ENCODE measurements around the gene ADAMTS7. TPM values are rescaled to one million over a fixed set of nuclear protein-coding genes. Genes with fewer than 3 reads are reported as not detected.
"Not testable (repeated sequence)": the region's sequence is repeated elsewhere in the genome, so short reads cannot be mapped to it uniquely, and the experiment has no call there.

Gene ADAMTS7
- total RNA-seq, 5 donors from 2014 or later (not counting 1 experiment from before 2014, with no cell fraction given), result 0.79 to 2.3 (median 1.0) TPM; not detected in 2

DNA sequence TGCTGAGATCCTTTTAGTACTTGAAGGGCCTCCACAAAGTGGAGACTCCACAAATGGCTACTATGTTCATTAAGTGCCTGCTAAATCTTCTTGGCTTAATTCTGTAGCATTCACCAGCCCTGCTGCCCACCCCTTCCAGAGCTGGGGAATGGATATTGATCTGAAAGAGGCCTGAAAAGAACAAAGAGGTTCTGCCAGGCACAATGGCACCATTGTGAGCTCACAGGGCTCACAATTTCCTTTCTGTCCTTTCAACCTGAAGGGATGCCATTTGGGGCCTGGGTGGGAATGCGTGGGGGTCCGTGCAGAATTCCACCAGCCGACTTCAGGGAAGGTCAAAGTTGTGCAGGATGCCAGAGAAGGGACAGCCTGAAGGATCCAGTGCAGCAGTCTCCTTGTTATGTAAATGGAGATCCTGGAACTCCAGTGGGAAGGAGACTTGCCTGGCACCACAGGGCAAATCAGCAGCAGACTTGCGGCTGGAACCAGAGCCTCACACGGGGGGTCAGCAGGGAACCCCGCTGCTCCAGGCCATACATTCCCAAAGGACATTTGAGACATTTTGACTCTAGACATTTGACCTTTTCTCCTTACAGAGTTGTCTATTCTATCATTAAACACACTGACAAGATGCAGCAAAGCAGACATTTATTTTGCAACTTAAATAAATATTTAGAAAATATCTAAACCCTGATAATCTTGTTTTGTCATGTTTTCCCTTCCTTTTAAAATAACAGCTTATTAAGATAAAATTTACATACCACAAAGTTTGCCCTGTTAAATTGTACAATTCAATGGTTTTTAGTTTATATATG is 39.9 kb upstream of the ADAMTS7 start:
- Mint-ChIP-seq H3K9me3 (no peaks in the 10 kb centered on the region), H3K27me3 (peaks cover 2 to 3% of the 10 kb centered on the region in 2 donors), H3K4me3 (no peak overlapping the region), H3K27ac (no peak overlapping the region), H3K4me1 (no peaks in the 10 kb centered on the region), H3K36me3 (no peaks in the 10 kb centered on the region)
- ChIA-PET POLR2A (no interaction called here), CTCF (no interaction called here)
- Histone ChIP-seq H3K27me3 (replicated peaks in 1 of 2; ENCODE audit: control insufficient read depth in 2 of 2, extremely low read depth in 1 of 2, insufficient read depth in 2 of 2, low read length in 1 of 2) (peaks cover 0 to 15% of the 10 kb centered on the region in 2 experiments), H3K9me3 (no peaks in the 10 kb centered on the region), H3K27ac (ENCODE audit: low read length) (no peak overlapping the region), H3K4me1 (ENCODE audit: control insufficient read depth in 1 of 2, extremely low read depth in 1 of 2, insufficient read depth in 2 of 2, low read length in 2 of 2) (no peaks in the 10 kb centered on the region), H3K36me3 (ENCODE audit: control insufficient read depth in 2 of 2, extremely low read depth in 1 of 2, insufficient read depth in 1 of 2, low read length in 1 of 2) (no peaks in the 10 kb centered on the region), H3K4me3 (ENCODE audit: control insufficient read depth in 1 of 2, extremely low read depth in 1 of 2, low read length in 1 of 2) (no peak overlapping the region)
- 72% methylated on average over 6 of the region's 6 CpGs for WGBS (ENCODE audit: insufficient coverage)
- no peak for ATAC-seq (replicated peaks in 1 of 4)
- no peak for DNase-seq

DNA sequence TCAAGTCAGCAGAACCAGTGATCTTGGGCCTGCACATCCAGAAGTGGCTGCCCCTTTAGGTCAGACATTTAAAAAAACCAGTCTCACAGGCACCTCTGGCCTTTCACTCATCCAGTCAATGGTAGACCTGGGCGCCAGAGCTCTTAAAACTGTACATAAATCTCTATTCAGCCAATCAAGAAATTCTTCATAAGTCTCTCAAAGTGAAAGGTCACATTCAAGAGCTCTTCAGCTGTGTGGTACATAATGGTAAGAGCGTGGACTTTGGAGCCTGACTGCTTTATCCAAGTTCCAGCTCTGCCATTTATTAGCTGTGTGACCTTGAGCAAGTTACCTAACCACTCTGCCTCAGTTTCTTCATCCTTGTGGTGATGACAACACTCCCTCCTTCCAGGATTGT is 39.1 kb upstream of the ADAMTS7 start:
- H3K9me3 ChIP-seq, result no peaks in the 10 kb centered on the region
- Mint-ChIP-seq H3K27ac (no peak overlapping the region), H3K36me3 (no peaks in the 10 kb centered on the region), H3K4me1 (no peaks in the 10 kb centered on the region), H3K4me3 (no peak overlapping the region), H3K27me3 (peaks cover 2 to 3% of the 10 kb centered on the region in 2 donors), H3K9me3 (no peaks in the 10 kb centered on the region)
- H3K27me3 ChIP-seq (replicated peaks in 1 of 2; ENCODE audit: control insufficient read depth in 2 of 2, extremely low read depth in 1 of 2, insufficient read depth in 2 of 2, low read length in 1 of 2), result peaks cover 0 to 15% of the 10 kb centered on the region in 2 experiments
- H3K4me3 ChIP-seq (ENCODE audit: control insufficient read depth in 1 of 2, extremely low read depth in 1 of 2, low read length in 1 of 2), result no peak overlapping the region
- ChIA-PET CTCF (no interaction called here), POLR2A (no interaction called here)
- ATAC-seq (replicated peaks in 1 of 4) (no peak), DNase-seq (no peak)
- H3K4me1 ChIP-seq (ENCODE audit: control insufficient read depth in 1 of 2, extremely low read depth in 1 of 2, insufficient read depth in 2 of 2, low read length in 2 of 2), result no peaks in the 10 kb centered on the region
- WGBS (ENCODE audit: insufficient coverage), result no CpG with 5 or more reads among the region's 2 CpGs
- no peak overlapping the region for H3K27ac ChIP-seq (ENCODE audit: low read length)
- H3K36me3 ChIP-seq (ENCODE audit: control insufficient read depth in 2 of 2, extremely low read depth in 1 of 2, insufficient read depth in 1 of 2, low read length in 1 of 2), result no peaks in the 10 kb centered on the region

DNA sequence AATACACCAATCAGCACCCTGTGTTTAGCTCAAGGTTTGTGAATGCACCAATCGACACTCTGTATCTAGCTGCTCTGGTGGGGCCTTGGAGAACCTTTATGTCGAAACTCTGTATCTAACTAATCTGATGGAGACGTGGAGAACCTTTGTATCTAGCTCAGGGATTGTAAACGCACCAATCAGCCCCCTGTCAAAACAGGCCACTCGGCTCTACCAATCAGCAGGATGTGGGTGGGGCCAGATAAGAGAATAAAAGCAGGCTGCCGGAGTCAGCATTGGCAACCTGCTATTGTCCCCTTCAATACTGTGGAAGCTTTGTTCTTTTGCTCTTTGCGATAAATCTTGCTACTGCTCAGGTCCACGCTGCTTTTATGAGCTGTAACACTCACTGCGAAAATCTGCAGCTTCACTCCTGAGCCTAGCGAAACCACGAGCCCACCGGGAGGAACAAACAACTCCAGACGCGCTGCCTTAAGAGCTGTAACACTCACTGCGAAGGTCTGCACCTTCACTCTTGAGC is 36.2 kb upstream of the ADAMTS7 start:
- 65% methylated on average over 12 of the region's 15 CpGs for WGBS (ENCODE audit: insufficient coverage)
- H3K4me3 ChIP-seq (ENCODE audit: control insufficient read depth in 1 of 2, extremely low read depth in 1 of 2, low read length in 1 of 2); CTCF ChIA-PET; ATAC-seq (replicated peaks in 1 of 4); H3K4me1 Mint-ChIP-seq; H3K27ac ChIP-seq (ENCODE audit: low read length); H3K9me3 Mint-ChIP-seq; H3K9me3 ChIP-seq; H3K27me3 ChIP-seq (replicated peaks in 1 of 2; ENCODE audit: control insufficient read depth in 2 of 2, extremely low read depth in 1 of 2, insufficient read depth in 2 of 2, low read length in 1 of 2); DNase-seq; H3K4me3 Mint-ChIP-seq; H3K27ac Mint-ChIP-seq; H3K27me3 Mint-ChIP-seq; POLR2A ChIA-PET; H3K36me3 Mint-ChIP-seq; H3K36me3 ChIP-seq (ENCODE audit: control insufficient read depth in 2 of 2, extremely low read depth in 1 of 2, insufficient read depth in 1 of 2, low read length in 1 of 2); H3K4me1 ChIP-seq (ENCODE audit: control insufficient read depth in 1 of 2, extremely low read depth in 1 of 2, insufficient read depth in 2 of 2, low read length in 2 of 2): not testable (repeated sequence)

DNA sequence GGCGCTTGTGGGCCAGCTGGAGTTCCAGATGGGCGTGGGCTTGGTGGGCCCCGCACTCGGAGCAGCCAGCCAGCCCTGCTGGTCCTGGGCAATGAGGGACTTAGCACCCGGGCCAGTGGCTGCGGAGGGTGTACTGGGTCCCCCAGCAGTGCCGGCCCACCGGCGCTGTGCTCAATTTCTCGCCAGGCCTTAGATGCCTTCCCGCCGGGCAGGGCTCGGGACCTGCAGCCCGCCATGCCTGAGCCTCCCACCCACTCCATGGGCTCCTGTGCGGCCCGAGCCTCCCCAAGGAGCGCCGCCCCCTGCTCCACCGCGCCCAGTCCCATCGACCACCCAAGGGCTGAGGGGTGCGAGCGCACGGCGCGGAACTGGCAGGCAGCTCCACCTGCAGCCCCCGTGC is 35.6 kb upstream of the ADAMTS7 start:
- H3K27me3 Mint-ChIP-seq; H3K4me3 Mint-ChIP-seq; H3K9me3 Mint-ChIP-seq; H3K4me1 Mint-ChIP-seq; H3K36me3 ChIP-seq (ENCODE audit: control insufficient read depth in 2 of 2, extremely low read depth in 1 of 2, insufficient read depth in 1 of 2, low read length in 1 of 2); H3K4me1 ChIP-seq (ENCODE audit: control insufficient read depth in 1 of 2, extremely low read depth in 1 of 2, insufficient read depth in 2 of 2, low read length in 2 of 2); ATAC-seq (replicated peaks in 1 of 4); H3K4me3 ChIP-seq (ENCODE audit: control insufficient read depth in 1 of 2, extremely low read depth in 1 of 2, low read length in 1 of 2); CTCF ChIA-PET; DNase-seq; H3K27ac Mint-ChIP-seq; POLR2A ChIA-PET; H3K9me3 ChIP-seq; H3K27me3 ChIP-seq (replicated peaks in 1 of 2; ENCODE audit: control insufficient read depth in 2 of 2, extremely low read depth in 1 of 2, insufficient read depth in 2 of 2, low read length in 1 of 2); H3K27ac ChIP-seq (ENCODE audit: low read length); H3K36me3 Mint-ChIP-seq: not testable (repeated sequence)
- 97% methylated on average over 4 of the region's 27 CpGs for WGBS (ENCODE audit: insufficient coverage)

DNA sequence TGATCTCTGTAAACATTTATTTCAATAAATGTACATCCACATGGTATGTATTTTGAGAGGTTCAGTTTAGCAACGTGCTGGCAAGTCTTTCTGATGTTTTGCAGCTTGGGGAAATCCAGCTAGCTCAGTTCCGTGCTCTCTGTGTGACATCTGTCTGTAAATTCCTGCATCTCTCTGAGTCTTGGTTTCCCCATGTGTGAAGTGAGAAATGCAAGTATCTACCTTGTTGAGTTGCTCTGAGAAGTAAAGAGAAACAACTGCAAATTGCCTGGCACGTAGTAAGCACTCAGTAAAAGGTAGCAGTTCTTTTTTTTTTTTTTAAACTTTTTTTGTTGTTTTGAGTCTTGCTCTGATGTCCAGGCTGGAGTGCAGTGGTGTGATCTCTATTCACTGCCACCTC is 31.3 kb upstream of the ADAMTS7 start:
- Mint-ChIP-seq H3K9me3 (no peaks in the 10 kb centered on the region), H3K27ac (no peak overlapping the region), H3K4me1 (no peaks in the 10 kb centered on the region), H3K4me3 (no peak overlapping the region), H3K36me3 (no peaks in the 10 kb centered on the region), H3K27me3 (peaks cover 0 to 4% of the 10 kb centered on the region in 2 donors)
- Histone ChIP-seq H3K27ac (ENCODE audit: low read length) (no peak overlapping the region), H3K27me3 (replicated peaks in 1 of 2; ENCODE audit: control insufficient read depth in 2 of 2, extremely low read depth in 1 of 2, insufficient read depth in 2 of 2, low read length in 1 of 2) (no peaks in the 10 kb centered on the region), H3K4me3 (ENCODE audit: control insufficient read depth in 1 of 2, extremely low read depth in 1 of 2, low read length in 1 of 2) (no peak overlapping the region), H3K36me3 (ENCODE audit: control insufficient read depth in 2 of 2, extremely low read depth in 1 of 2, insufficient read depth in 1 of 2, low read length in 1 of 2) (no peaks in the 10 kb centered on the region), H3K4me1 (ENCODE audit: control insufficient read depth in 1 of 2, extremely low read depth in 1 of 2, insufficient read depth in 2 of 2, low read length in 2 of 2) (no peaks in the 10 kb centered on the region), H3K9me3 (no peaks in the 10 kb centered on the region)
- WGBS (ENCODE audit: insufficient coverage), result 40% methylated on average over 1 of the region's 3 CpGs
- ATAC-seq (replicated peaks in 1 of 4) (no peak), DNase-seq (no peak)
- POLR2A ChIA-PET, result no interaction called here
- CTCF ChIA-PET, result no interaction called here

DNA sequence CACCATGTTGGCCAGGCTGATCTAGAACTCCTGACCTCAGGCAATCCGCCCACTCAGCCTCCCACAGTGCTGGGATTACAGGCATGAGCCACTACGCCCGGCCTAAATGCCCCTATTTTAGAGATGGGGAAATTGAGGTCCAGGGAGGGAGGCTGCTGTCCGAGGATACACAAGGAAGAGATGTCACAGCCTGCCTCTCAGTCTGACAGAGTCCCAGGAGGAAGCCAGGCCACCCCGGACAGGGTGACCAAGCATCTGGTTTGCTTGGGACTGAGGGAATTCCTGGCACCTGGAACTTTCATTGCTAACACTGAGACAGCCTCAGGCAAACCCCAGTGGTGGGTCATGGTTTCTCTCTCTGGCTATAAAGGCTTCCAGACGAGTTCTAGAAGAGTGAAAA is 30.6 kb upstream of the ADAMTS7 start:
- CTCF ChIA-PET, result no interaction called here
- Mint-ChIP-seq H3K9me3 (no peaks in the 10 kb centered on the region), H3K4me3 (no peak overlapping the region), H3K36me3 (no peaks in the 10 kb centered on the region), H3K27me3 (peaks cover 0 to 4% of the 10 kb centered on the region in 2 donors), H3K27ac (no peak overlapping the region), H3K4me1 (no peaks in the 10 kb centered on the region)
- no peaks in the 10 kb centered on the region for H3K9me3 ChIP-seq
- no peaks in the 10 kb centered on the region for H3K4me1 ChIP-seq (ENCODE audit: control insufficient read depth in 1 of 2, extremely low read depth in 1 of 2, insufficient read depth in 2 of 2, low read length in 2 of 2)
- H3K27me3 ChIP-seq (replicated peaks in 1 of 2; ENCODE audit: control insufficient read depth in 2 of 2, extremely low read depth in 1 of 2, insufficient read depth in 2 of 2, low read length in 1 of 2), result no peaks in the 10 kb centered on the region
- POLR2A ChIA-PET, result no interaction called here
- DNase-seq (no peak), ATAC-seq (replicated peaks in 1 of 4) (no peak)
- no peaks in the 10 kb centered on the region for H3K36me3 ChIP-seq (ENCODE audit: control insufficient read depth in 2 of 2, extremely low read depth in 1 of 2, insufficient read depth in 1 of 2, low read length in 1 of 2)
- 78% methylated on average over 4 of the region's 6 CpGs for WGBS (ENCODE audit: insufficient coverage)
- no peak overlapping the region for H3K27ac ChIP-seq (ENCODE audit: low read length)
- H3K4me3 ChIP-seq (ENCODE audit: control insufficient read depth in 1 of 2, extremely low read depth in 1 of 2, low read length in 1 of 2), result no peak overlapping the region

DNA sequence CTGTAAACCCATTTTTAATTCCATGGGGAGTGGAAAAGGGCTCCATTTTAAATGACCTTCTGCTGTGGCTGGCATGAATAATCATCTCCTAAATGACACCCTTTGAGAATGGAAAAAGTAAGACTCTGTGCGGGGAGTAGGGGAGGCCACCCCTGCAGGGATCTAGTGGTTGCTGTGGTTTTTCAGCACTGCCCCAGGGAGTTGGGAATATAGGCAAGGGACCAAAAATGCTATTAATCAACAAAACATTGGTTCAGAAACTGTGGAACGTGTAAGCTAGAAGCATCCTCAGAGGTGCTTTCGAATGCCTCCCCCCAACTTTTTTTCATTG is 30.1 kb upstream of the ADAMTS7 start:
- no peaks in the 10 kb centered on the region for H3K36me3 Mint-ChIP-seq
- no peak for ATAC-seq (replicated peaks in 1 of 4)
- no peaks in the 10 kb centered on the region for H3K9me3 Mint-ChIP-seq
- peaks cover 0 to 4% of the 10 kb centered on the region in 2 donors for H3K27me3 Mint-ChIP-seq
- no peaks in the 10 kb centered on the region for H3K4me1 ChIP-seq (ENCODE audit: control insufficient read depth in 1 of 2, extremely low read depth in 1 of 2, insufficient read depth in 2 of 2, low read length in 2 of 2)
- DNase-seq, result no peak
- no peaks in the 10 kb centered on the region for H3K4me1 Mint-ChIP-seq
- no peak overlapping the region for H3K27ac Mint-ChIP-seq
- ChIA-PET POLR2A (no interaction called here), CTCF (no interaction called here)
- no peak overlapping the region for H3K4me3 Mint-ChIP-seq
- no peak overlapping the region for H3K27ac ChIP-seq (ENCODE audit: low read length)
- no CpG with 5 or more reads among the region's 3 CpGs for whole genome bisulfite sequencing (ENCODE audit: insufficient coverage)
- no peaks in the 10 kb centered on the region for H3K36me3 ChIP-seq (ENCODE audit: control insufficient read depth in 2 of 2, extremely low read depth in 1 of 2, insufficient read depth in 1 of 2, low read length in 1 of 2)
- H3K27me3 ChIP-seq (replicated peaks in 1 of 2; ENCODE audit: control insufficient read depth in 2 of 2, extremely low read depth in 1 of 2, insufficient read depth in 2 of 2, low read length in 1 of 2), result no peaks in the 10 kb centered on the region
- H3K9me3 ChIP-seq, result no peaks in the 10 kb centered on the region
- no peak overlapping the region for H3K4me3 ChIP-seq (ENCODE audit: control insufficient read depth in 1 of 2, extremely low read depth in 1 of 2, low read length in 1 of 2)
